HUES64 (cell line): ENCODE data around the gene VASP.
A peak's percentile ranks its signal among the peaks of the same experiment; 100 is the strongest.

Experiments
- H3K27ac ChIP-seq: 2 replicates; pipeline ENCODE4 v1.7.0; 2013; ENCODE audit warnings: low read depth, low read length, inconsistent platforms
- H3K27me3 ChIP-seq: 2 replicates; pipeline ENCODE4 v1.6.1; 2013; ENCODE audit warnings: mild to moderate bottlenecking, low read length; ENCODE audit not compliant: insufficient read depth
- H3K36me3 ChIP-seq: 2 replicates; pipeline ENCODE4 v1.6.1; 2013; ENCODE audit warnings: mild to moderate bottlenecking, low read length; ENCODE audit not compliant: insufficient read depth
- H3K4me1 ChIP-seq: 2 replicates; pipeline ENCODE4 v1.6.1; 2013; ENCODE audit warnings: mild to moderate bottlenecking, low read length, moderate library complexity; ENCODE audit not compliant: insufficient read depth
- H3K4me3 ChIP-seq: 2 replicates; pipeline ENCODE4 v1.5.1; 2013; ENCODE audit warnings: mild to moderate bottlenecking, low read length, moderate library complexity
- H3K9ac ChIP-seq: 2 replicates; pipeline ENCODE4 v1.6.1; 2013; ENCODE audit warnings: mild to moderate bottlenecking, low read depth, low read length
- H3K9me3 ChIP-seq: 2 replicates; pipeline ENCODE4 v1.6.1; 2013; ENCODE audit warnings: low read depth, low read length; ENCODE audit not compliant: insufficient read depth
- WGBS: fragments of 150-250, 120-280 bp; methylation state at CpG from one replicate; pipeline ENCODE4 v1.1.7; 2013; ENCODE audit warnings: missing lambda C conversion rate; 5-methylcytosine and 5-hydroxymethylcytosine counted together

The VASP gene

DNA sequence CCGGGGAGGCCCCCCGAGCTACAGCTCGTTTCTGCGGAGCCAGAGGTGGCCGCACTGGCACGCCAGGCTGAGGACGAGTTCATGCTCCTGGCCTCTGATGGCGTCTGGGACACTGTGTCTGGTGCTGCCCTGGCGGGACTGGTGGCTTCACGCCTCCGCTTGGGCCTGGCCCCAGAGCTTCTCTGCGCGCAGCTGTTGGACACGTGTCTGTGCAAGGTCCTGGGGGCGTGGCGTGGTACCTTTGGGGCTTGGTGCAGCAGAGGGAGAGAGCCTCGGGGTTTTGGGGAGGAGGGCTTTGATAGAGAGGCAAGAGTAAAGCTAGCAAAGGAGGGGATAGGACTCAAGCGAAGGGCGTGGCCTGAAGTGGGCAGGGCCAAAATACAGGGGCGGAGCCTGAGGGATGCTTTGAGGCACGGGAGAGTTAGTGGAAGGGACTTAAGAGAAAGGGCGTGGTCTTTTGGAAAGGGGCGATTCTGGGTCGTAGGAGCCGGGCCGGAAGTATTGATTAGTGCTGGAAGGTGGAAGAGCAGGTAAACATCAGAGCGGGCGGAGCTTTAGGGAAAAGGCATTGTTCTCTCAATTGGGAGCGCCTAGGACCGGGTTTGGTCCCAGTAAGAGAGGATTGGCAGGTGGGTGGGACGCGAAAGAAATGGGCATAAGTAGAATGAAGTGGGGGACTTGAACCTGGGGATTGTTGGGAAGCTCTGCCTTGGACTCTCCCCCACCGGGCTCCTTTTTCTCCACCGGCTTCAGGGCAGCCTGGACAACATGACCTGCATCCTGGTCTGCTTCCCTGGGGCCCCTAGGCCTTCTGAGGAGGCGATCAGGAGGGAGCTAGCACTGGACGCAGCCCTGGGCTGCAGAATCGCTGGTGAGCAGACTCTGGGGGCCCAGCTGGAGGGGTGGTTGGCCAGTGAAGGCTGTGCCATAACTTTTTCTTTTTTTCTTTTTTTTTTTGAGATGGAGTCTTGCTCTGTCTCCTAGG is 7.8 kb upstream of the VASP start:
- Histone ChIP-seq H3K36me3 (0 out of 2 replicates have a peak, but pooled peaks cover under 1% of the 10 kb centered on the region), H3K27me3 (peaks cover 21% of the 10 kb centered on the region), H3K9me3 (no peaks in the 10 kb centered on the region), H3K4me3 (peak overlapping the region; percentile 46), H3K4me1 (peaks cover 12% of the 10 kb centered on the region), H3K27ac (no peak overlapping the region; the same call in 1 of the 2 replicates), H3K9ac (no peak overlapping the region)
- 15% methylated on average over 37 of the region's 37 CpGs for WGBS

DNA sequence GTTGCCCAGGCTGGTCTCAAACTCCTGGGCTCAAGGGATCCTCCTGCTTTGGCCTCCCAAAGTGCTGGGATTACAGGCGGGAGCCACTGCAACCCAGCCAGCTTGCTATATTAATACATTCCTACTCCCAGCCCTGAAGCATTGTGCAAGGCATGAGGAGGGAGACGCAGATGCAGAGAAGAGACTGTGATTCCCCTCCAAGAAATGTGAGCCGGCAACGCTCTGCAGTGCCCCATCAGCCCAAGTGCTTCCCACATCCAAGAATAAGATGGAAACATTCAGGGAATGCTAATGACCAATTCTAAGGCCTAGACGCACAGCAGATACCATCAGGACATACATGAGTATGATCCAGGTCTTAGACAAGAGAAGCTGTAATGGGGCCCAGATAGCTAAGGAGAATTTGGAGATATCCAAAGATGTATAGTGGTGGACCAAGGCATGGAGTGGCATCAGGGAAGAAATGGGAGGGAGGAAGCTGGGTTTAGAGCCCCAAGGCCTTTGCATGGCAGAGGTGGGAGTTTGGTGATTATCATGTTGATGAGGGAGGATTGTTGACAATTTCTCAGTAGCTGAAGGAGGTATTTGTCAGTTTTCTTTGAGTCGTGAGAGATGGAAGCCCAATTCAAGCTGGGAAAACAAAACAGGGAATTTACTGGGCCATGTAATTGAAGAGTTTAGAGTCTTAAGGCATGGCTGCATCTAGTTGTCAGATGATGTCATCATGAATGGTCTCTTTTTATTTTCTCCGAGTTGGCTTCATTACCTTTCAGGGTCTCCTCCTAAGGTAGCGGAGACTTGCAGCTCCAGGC is 6.2 kb upstream of the VASP start:
- Histone ChIP-seq H3K27me3 (peaks cover 17% of the 10 kb centered on the region), H3K9me3 (no peaks in the 10 kb centered on the region), H3K9ac (no peak overlapping the region), H3K4me1 (peaks cover 15% of the 10 kb centered on the region), H3K36me3 (no peaks in the 10 kb centered on the region), H3K4me3 (no peak overlapping the region), H3K27ac (peak overlapping the region; percentile 83; the same call in 1 of the 2 replicates)
- 43% methylated on average over 8 of the region's 8 CpGs for WGBS

DNA sequence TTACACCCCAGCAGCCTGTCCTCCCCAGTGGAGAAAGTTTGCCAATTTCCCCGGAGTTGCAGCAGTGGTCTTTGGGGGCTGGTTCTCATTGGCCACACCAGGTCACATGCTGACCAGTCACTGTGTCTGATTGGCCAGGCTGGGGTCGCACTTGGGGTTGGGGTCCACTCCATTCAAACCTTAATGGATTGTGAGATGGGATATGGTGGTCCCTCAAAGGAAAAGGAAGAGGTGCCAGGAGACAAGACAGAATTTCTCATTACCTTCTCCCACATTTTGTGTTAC is 5.6 kb upstream of the VASP start:
- no peaks in the 10 kb centered on the region for H3K9me3 ChIP-seq
- no peaks in the 10 kb centered on the region for H3K36me3 ChIP-seq
- peaks cover 17% of the 10 kb centered on the region for H3K27me3 ChIP-seq
- 36% methylated on average over 2 of the region's 2 CpGs for WGBS
- H3K9ac ChIP-seq, result no peak overlapping the region
- peak overlapping the region; percentile 83; the same call in 1 of the 2 replicates for H3K27ac ChIP-seq
- no peak overlapping the region for H3K4me3 ChIP-seq
- peaks cover 17% of the 10 kb centered on the region for H3K4me1 ChIP-seq

DNA sequence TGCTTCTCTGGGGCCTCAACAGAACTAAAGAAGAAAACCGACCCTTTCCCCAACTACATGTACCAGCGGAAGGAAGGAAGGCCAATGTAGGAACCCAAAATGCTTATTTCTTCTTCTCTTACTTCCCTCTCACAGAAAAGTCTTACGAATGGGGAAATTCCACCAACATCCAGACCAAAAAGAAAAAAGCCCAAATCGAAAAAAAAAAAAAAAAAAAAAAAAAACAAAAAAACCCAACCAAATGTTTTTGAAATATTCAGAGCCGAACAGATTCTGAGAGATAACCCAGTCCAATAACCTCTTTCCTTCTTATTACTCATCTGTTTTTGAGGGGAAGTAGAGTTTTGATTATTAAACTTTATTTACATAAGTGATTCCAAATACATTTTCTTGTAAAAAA is 5.2 kb upstream of the VASP start:
- peaks cover 17% of the 10 kb centered on the region for H3K27me3 ChIP-seq
- no peak overlapping the region for H3K9ac ChIP-seq
- WGBS, result 87% methylated on average over 3 of the region's 5 CpGs
- no peak overlapping the region for H3K4me3 ChIP-seq
- H3K9me3 ChIP-seq, result no peaks in the 10 kb centered on the region
- H3K36me3 ChIP-seq, result no peaks in the 10 kb centered on the region
- H3K4me1 ChIP-seq, result peaks cover 17% of the 10 kb centered on the region
- H3K27ac ChIP-seq, result peak overlapping the region; percentile 83; the same call in 1 of the 2 replicates

- Histone ChIP-seq H3K4me1 (peaks cover 13% of the 10 kb centered on the region), H3K27ac (no peak overlapping the region), H3K36me3 (no peaks in the 10 kb centered on the region), H3K9me3 (no peaks in the 10 kb centered on the region), H3K4me3 (no peak overlapping the region), H3K27me3 (peaks cover 5% of the 10 kb centered on the region; the same call in 1 of the 2 replicates), H3K9ac (no peak overlapping the region)
- 96% methylated on average over 9 of the region's 9 CpGs for WGBS
Observed at GRCh38 chr19:45503909-45504308, 3.4 kb upstream of the VASP start.

DNA sequence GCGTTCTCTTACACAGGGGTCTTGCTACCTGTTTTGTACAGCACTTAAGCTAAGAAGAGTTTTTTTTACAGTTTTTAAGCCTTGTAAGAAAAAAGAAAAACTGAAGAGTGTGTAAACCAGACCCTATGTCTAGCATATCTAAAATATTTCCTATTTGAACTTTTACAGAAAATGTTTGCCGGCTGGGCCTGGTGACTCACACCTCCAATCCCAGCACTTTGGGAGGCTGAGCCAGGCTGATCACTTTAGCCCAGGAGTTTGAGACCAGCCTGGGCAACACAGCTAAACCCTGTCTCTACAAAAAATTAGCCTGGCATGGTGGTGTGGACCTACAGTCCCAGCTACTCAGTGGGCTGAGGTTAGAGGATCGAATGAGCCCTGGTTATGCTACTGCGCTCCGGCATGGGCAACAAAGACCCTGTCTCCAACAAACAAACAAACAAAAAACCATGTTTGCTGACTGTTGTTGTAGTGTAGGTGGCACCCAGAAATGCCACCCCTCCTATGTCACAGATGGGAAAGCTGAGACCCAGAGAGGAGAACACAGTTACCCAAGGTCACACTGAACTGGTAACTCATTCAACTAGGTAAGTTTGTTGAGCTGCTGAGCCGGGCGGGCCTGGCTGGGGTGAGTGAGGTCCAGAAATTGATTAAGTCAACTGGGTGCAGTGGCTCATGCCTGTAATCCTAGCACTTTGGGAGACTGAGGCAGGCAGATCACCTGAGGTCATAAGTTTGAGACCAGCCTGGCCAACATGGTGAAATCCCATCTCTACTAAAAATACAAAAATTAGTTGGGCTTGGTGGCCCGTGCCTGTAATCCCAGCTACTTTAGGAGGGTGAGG is 1.9 kb upstream of the VASP start:
- H3K27ac ChIP-seq, result no peak overlapping the region
- WGBS, result 83% methylated on average over 6 of the region's 8 CpGs
- H3K4me3 ChIP-seq, result no peak overlapping the region
- peaks cover 19% of the 10 kb centered on the region for H3K4me1 ChIP-seq
- no peaks in the 10 kb centered on the region for H3K36me3 ChIP-seq
- no peaks in the 10 kb centered on the region for H3K27me3 ChIP-seq
- H3K9ac ChIP-seq, result no peak overlapping the region
- H3K9me3 ChIP-seq, result no peaks in the 10 kb centered on the region

DNA sequence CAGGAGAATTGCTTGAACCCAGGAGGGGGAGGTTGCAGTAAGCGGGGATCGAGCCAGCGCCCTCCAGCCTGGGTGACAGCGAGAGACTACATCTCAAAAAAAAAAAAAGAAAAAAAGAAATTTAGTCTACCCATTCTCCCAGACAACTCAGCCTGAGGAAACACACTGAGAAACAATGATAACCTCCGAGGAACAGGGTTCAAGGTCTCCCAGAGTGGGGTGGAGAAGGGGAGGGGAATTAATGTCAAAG is 1.4 kb upstream of the VASP start:
- H3K4me3 ChIP-seq, result peak overlapping the region; percentile 71
- peak overlapping the region; percentile 100; the same call in 1 of the 2 replicates for H3K27ac ChIP-seq
- 78% methylated on average over 2 of the region's 5 CpGs for WGBS

GRCh38 chr19:45506246-45506988 is 862 bp upstream of the VASP start:
- peak overlapping the region; percentile 94 for H3K9ac ChIP-seq
- peaks cover 5% of the 10 kb centered on the region; the same call in 1 of the 2 replicates for H3K36me3 ChIP-seq
- peak overlapping the region; percentile 71 for H3K4me3 ChIP-seq
- H3K9me3 ChIP-seq, result no peaks in the 10 kb centered on the region
- no peaks in the 10 kb centered on the region for H3K27me3 ChIP-seq
- peaks cover 12% of the 10 kb centered on the region for H3K4me1 ChIP-seq
- H3K27ac ChIP-seq, result peak overlapping the region; percentile 100
- WGBS, result 5% methylated on average over 36 of the region's 47 CpGs

More for the DNA sequence above, 1.4 kb upstream of the VASP start:
- no peaks in the 10 kb centered on the region for H3K9me3 ChIP-seq
- H3K36me3 ChIP-seq, result no peaks in the 10 kb centered on the region; the same call in 1 of the 2 replicates
- no peaks in the 10 kb centered on the region for H3K27me3 ChIP-seq
- H3K9ac ChIP-seq, result no peak overlapping the region
- peaks cover 17% of the 10 kb centered on the region for H3K4me1 ChIP-seq

- peak overlapping the region; percentile 94 for H3K9ac ChIP-seq
- peaks cover 5% of the 10 kb centered on the region; the same call in 1 of the 2 replicates for H3K36me3 ChIP-seq
- H3K27ac ChIP-seq, result peak overlapping the region; percentile 100
- H3K4me1 ChIP-seq, result peaks cover 11% of the 10 kb centered on the region
- 0% methylated on average over 22 of the region's 22 CpGs for WGBS
- H3K27me3 ChIP-seq, result no peaks in the 10 kb centered on the region
- peak overlapping the region; percentile 71 for H3K4me3 ChIP-seq
- H3K9me3 ChIP-seq, result no peaks in the 10 kb centered on the region
Observed at GRCh38 chr19:45507872-45508416, 665 bp downstream of the VASP start.

- Histone ChIP-seq H3K36me3 (peaks cover 5% of the 10 kb centered on the region; the same call in 1 of the 2 replicates), H3K27ac (peak overlapping the region; percentile 100), H3K27me3 (no peaks in the 10 kb centered on the region), H3K4me3 (peak overlapping the region; percentile 71), H3K9me3 (no peaks in the 10 kb centered on the region), H3K9ac (peak overlapping the region; percentile 94), H3K4me1 (peaks cover 11% of the 10 kb centered on the region)
- WGBS, result 1% methylated on average over 17 of the region's 26 CpGs
Observed at GRCh38 chr19:45508417-45508860, 1.2 kb downstream of the VASP start.
